Measurements from ENCODE around the gene FRMPD4.

GRCh38 chrX:12702509-12703091 lies 564.3 kb downstream of the FRMPD4 start:
- TF ChIP-seq CTCF (conservative IDR thresholded peaks at IDR 0.05) (peak; percentile 23), ZFX (IDR thresholded peaks at IDR 0.05) (no peak)
